Measurements from ENCODE around the gene CNTNAP2. TPM values are rescaled to one million over a fixed set of nuclear protein-coding genes. Genes with fewer than 3 reads are reported as not detected.
A peak's percentile ranks its signal among the peaks of the same experiment; 100 is the strongest.

CNTNAP2 gene
- total RNA-seq, 1 experiment from 2014 or later, result 64.5 TPM

- Histone ChIP-seq H3K23me2 (ENCODE audit: insufficient read length, low read depth, low read length, poor library complexity, severe bottlenecking) (no peaks in the 10 kb centered on the region), H2BK15ac (ENCODE audit: low read depth, low read length) (no peak overlapping the region), H3K79me1 (ENCODE audit: insufficient read depth, low read depth, low read length, poor library complexity, severe bottlenecking) (no peaks in the 10 kb centered on the region), H4K8ac (replicated peaks; ENCODE audit: insufficient read length, low read depth, low read length) (no peak overlapping the region), H3K79me2 (ENCODE audit: insufficient read depth, low read length) (no peaks in the 10 kb centered on the region), H3K9ac (ENCODE audit: extremely low read depth, insufficient read length, low read length) (no peak overlapping the region), H2AFZ (ENCODE audit: low read length) (no peak overlapping the region), H3K4me2 (ENCODE audit: insufficient read depth, insufficient read length, low read length) (no peak overlapping the region), H3K23ac (ENCODE audit: insufficient read length, low read depth, low read length) (no peak overlapping the region), H3K56ac (ENCODE audit: insufficient read length, low read depth, low read length) (no peak overlapping the region), H3K9me3 (ENCODE audit: control insufficient read depth, low read depth, low read length) (no peaks in the 10 kb centered on the region), H3K14ac (ENCODE audit: insufficient read depth, low read length) (no peak overlapping the region), H3K4me1 (ENCODE audit: insufficient read depth, low read length) (no peaks in the 10 kb centered on the region), H4K20me1 (ENCODE audit: control insufficient read depth, insufficient read depth, insufficient read length) (no peaks in the 10 kb centered on the region), H3K27ac (ENCODE audit: insufficient read length, low read depth, low read length) (no peak overlapping the region), H2BK12ac (ENCODE audit: insufficient read length, low read depth, low read length) (no peak overlapping the region), H2BK20ac (ENCODE audit: low read depth, low read length, poor library complexity, severe bottlenecking) (no peak overlapping the region), H3T11ph (ENCODE audit: low read length) (no peak overlapping the region), H4K5ac (ENCODE audit: insufficient read length, low read depth, low read length) (no peak overlapping the region), H3K27me3 (ENCODE audit: insufficient read depth, low read length) (no peaks in the 10 kb centered on the region), H4K91ac (ENCODE audit: insufficient read length, low read depth, low read length) (no peak overlapping the region), H2AK5ac (ENCODE audit: insufficient read length, low read length) (no peak overlapping the region), H2BK120ac (ENCODE audit: low read depth, low read length, poor library complexity, severe bottlenecking) (no peak overlapping the region), H2BK5ac (ENCODE audit: insufficient read length, low read length) (no peak overlapping the region), H3K4ac (ENCODE audit: low read depth, low read length) (no peak overlapping the region), H3K18ac (ENCODE audit: insufficient read length, low read depth, low read length) (no peak overlapping the region)
- peaks cover 10 to 25% (median 13%) of the 10 kb centered on the region in 3 experiments for H3K36me3 Mint-ChIP-seq (ENCODE audit: insufficient read depth in 1 of 3, low read depth in 3 of 3)
- H3K27me3 Mint-ChIP-seq (ENCODE audit: low read depth), result no peaks in the 10 kb centered on the region
- no peak for DNase-seq
- no peak overlapping the region for H3K4me3 Mint-ChIP-seq
- H3K4me1 Mint-ChIP-seq, result peaks cover 26 to 29% of the 10 kb centered on the region in 2 experiments
- WGBS (ENCODE audit: extremely low coverage, insufficient read length, low lambda C conversion rate), result no CpG with 5 or more reads among the region's 7 CpGs
- no peak for TF ChIP-seq CTCF (conservative IDR thresholded peaks at IDR 0.05)
- peak overlapping the region; percentile 32 to 74 (median 59); a peak in 4 of 7 replicates for H3K27ac Mint-ChIP-seq
- no peaks in the 10 kb centered on the region; a peak in 1 of 5 replicates for H3K9me3 Mint-ChIP-seq
These were observed 2258.0 kb downstream of the CNTNAP2 start for GRCh38 chr7:148374396-148375259.
